ENCODE measurements around the gene SPEG.

Gene SPEG

DNA sequence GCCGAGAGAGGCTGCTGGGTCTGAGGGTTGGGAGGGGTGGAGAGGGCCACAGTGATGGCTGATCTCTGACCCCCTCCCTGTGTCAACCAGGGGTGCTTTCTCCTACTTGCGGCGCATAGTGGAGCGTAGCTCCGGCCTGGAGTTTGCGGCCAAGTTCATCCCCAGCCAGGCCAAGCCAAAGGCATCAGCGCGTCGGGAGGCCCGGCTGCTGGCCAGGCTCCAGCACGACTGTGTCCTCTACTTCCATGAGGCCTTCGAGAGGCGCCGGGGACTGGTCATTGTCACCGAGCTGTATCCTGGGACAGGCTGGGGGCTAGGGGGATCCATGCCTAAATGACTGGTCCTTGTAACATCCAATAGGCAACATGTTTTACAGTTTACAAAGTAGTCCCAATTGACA is 43.2 kb downstream of the SPEG start:
- DNase-seq (ENCODE audit: low read depth in 2 of 2), result no peak

DNA sequence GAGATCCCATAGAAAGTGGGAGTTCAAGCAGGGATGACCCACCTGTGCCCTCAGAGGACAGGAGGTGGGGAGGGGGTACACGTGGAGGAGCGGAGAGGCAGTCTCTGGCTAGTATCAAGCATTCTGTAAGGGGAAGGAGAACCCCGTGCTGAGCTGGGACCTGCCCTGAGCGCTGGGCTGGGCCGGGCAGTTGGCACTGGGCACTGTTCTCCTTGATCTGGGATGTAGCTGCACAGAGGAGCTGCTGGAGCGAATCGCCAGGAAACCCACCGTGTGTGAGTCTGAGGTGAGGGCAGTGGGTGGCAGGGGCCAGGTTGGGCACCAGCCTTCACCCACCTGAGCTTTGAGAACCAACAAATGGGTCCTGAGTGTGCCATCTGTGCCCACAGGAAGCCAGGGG is 44.3 kb downstream of the SPEG start:
- no peak for DNase-seq (ENCODE audit: low read depth in 2 of 2)

DNA sequence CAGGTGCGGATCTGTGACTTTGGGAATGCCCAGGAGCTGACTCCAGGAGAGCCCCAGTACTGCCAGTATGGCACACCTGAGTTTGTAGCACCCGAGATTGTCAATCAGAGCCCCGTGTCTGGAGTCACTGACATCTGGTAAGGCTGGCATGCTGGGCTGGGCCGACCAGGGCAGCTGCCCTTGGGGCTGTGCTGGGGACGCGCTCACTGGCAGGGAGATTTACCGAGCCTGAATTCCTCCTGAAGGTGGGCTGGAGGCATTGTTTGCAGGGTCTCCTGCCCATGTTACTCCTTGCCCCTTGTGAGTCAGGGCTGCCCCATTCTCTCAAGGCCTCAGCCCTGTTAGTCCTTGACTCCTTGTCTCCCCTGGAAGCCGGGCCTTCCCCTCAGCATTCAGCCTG is 45.4 kb downstream of the SPEG start:
- no peak for DNase-seq (ENCODE audit: low read depth in 2 of 2)

DNA sequence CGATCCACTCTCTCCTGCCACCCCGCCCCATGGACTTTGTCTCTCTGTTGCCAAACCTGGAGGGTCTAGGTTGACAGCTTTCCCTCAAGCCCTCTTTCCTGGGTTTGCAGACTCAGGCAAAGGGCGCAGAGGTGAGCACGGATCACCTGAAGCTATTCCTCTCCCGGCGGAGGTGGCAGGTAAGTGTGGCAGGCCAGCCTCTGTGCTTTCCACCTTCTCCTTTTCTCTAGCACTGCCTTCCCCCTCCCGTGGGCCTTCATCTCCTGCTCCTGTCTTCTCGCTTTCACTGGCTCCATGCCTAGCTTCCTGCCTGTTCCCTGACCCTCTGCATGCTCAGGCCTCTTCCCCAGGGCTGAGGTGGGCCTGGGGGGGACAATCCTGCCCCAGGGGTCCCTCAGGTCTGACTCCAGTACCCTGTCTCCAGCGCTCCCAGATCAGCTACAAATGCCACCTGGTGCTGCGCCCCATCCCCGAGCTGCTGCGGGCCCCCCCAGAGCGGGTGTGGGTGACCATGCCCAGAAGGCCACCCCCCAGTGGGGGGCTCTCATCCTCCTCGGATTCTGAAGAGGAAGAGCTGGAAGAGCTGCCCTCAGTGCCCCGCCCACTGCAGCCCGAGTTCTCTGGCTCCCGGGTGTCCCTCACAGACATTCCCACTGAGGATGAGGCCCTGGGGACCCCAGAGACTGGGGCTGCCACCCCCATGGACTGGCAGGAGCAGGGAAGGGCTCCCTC is 48.2 kb downstream of the SPEG start:
- no peak for DNase-seq (ENCODE audit: low read depth in 2 of 2)

DNA sequence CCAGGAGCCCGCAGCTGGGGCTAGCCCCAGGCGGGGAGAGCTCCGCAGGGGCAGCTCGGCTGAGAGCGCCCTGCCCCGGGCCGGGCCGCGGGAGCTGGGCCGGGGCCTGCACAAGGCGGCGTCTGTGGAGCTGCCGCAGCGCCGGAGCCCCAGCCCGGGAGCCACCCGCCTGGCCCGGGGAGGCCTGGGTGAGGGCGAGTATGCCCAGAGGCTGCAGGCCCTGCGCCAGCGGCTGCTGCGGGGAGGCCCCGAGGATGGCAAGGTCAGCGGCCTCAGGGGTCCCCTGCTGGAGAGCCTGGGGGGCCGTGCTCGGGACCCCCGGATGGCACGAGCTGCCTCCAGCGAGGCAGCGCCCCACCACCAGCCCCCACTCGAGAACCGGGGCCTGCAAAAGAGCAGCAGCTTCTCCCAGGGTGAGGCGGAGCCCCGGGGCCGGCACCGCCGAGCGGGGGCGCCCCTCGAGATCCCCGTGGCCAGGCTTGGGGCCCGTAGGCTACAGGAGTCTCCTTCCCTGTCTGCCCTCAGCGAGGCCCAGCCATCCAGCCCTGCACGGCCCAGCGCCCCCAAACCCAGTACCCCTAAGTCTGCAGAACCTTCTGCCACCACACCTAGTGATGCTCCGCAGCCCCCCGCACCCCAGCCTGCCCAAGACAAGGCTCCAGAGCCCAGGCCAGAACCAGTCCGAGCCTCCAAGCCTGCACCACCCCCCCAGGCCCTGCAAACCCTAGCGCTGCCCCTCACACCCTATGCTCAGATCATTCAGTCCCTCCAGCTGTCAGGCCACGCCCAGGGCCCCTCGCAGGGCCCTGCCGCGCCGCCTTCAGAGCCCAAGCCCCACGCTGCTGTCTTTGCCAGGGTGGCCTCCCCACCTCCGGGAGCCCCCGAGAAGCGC is 49.1 kb downstream of the SPEG start:
- DNase-seq (ENCODE audit: low read depth in 2 of 2), result no peak

DNA sequence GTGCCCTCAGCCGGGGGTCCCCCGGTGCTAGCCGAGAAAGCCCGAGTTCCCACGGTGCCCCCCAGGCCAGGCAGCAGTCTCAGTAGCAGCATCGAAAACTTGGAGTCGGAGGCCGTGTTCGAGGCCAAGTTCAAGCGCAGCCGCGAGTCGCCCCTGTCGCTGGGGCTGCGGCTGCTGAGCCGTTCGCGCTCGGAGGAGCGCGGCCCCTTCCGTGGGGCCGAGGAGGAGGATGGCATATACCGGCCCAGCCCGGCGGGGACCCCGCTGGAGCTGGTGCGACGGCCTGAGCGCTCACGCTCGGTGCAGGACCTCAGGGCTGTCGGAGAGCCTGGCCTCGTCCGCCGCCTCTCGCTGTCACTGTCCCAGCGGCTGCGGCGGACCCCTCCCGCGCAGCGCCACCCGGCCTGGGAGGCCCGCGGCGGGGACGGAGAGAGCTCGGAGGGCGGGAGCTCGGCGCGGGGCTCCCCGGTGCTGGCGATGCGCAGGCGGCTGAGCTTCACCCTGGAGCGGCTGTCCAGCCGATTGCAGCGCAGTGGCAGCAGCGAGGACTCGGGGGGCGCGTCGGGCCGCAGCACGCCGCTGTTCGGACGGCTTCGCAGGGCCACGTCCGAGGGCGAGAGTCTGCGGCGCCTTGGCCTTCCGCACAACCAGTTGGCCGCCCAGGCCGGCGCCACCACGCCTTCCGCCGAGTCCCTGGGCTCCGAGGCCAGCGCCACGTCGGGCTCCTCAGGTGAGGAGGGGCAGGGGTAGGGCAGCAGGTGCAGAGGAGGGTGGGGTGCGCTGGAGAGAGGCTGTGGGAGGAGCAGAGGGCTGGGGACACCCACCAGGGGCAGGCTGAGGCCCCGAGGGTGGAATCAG is 49.9 kb downstream of the SPEG start:
- no peak for DNase-seq (ENCODE audit: low read depth in 2 of 2)

DNA sequence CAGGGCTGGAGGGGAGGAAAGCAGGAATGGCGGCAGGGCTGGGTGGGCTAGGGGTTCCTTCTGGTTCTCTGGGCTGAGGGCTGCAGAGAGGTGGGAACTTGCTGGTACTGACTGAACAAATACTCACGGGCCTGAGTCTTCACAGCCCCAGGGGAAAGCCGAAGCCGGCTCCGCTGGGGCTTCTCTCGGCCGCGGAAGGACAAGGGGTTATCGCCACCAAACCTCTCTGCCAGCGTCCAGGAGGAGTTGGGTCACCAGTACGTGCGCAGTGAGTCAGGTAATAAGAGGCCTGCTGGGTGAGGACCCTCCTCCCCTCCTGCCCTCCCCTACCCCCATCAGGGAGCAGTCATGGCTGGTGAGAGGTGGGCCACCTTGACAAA is 50.5 kb downstream of the SPEG start:
- no peak for DNase-seq (ENCODE audit: low read depth in 2 of 2)

DNA sequence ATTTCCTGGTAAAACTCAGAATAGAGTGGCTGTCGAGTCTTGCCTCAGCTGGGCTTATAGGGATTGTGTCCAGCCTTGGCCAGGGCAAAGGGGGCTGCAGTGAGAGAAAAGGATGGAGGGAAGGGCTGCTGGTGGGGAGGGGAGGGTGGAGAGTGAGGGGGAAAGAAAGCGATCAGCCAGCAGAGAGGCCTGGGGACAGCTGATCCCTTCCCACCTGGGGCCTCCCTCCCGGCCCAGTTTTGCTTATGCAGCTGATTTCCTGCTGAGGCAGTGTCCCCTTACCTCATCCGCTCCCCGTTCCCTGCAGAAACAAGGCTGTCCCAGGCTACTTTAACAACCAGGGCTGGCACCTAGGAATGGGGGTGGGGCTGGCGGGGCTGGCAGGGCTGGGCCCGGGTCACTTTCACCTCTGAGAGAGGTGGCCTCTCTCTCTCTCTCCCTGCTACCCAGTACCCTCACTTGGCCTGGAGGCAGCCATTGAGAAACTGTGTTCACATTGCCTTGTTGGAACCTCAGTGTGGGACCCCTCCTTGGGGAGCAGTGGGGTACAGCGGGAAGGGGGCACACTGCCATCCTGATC is 51.8 kb downstream of the SPEG start:
- no peak for DNase-seq (ENCODE audit: low read depth in 2 of 2)

DNA sequence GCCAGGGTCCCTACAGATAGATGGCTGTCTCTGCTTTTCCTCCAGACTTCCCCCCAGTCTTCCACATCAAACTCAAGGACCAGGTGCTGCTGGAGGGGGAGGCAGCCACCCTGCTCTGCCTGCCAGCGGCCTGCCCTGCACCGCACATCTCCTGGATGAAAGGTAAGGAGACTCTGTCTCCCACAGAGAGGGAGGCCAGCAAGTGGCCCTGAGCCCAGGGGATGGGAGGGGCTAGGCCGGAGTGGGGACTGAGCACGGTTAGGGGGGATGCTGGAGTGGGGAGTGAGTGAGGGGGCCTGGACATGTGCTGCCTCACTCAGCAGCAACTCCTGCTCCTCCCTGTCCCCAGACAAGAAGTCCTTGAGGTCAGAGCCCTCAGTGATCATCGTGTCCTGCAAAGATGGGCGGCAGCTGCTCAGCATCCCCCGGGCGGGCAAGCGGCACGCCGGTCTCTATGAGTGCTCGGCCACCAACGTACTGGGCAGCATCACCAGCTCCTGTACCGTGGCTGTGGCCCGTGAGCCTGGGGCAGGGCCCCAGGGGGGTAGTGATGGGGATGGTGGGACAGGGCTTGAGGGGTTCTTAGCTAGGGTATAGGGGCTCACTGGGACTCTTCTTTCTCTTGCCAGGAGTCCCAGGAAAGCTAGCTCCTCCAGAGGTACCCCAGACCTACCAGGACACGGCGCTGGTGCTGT is 53.7 kb downstream of the SPEG start:
- DNase-seq (ENCODE audit: low read depth in 2 of 2), result no peak

DNA sequence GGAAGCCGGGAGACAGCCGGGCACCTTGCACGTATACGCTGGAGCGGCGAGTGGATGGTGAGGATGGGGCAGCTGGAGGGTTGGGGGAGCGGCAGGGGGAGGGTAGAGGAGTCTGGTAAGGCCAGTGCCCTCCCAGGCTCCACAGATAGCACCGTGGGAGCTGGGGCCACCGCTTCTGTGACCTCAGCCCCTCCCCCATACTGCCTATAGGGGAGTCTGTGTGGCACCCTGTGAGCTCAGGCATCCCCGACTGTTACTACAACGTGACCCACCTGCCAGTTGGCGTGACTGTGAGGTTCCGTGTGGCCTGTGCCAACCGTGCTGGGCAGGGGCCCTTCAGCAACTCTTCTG is 54.2 kb downstream of the SPEG start:
- DNase-seq (ENCODE audit: low read depth in 2 of 2), result no peak

DNA sequence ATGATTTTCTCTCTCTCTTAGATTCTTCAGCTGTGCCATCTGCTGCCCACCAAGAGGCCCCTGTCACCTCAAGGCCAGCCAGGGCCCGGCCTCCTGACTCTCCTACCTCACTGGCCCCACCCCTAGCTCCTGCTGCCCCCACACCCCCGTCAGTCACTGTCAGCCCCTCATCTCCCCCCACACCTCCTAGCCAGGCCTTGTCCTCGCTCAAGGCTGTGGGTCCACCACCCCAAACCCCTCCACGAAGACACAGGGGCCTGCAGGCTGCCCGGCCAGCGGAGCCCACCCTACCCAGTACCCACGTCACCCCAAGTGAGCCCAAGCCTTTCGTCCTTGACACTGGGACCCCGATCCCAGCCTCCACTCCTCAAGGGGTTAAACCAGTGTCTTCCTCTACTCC is 54.7 kb downstream of the SPEG start:
- DNase-seq (ENCODE audit: low read depth in 2 of 2), result no peak

DNA sequence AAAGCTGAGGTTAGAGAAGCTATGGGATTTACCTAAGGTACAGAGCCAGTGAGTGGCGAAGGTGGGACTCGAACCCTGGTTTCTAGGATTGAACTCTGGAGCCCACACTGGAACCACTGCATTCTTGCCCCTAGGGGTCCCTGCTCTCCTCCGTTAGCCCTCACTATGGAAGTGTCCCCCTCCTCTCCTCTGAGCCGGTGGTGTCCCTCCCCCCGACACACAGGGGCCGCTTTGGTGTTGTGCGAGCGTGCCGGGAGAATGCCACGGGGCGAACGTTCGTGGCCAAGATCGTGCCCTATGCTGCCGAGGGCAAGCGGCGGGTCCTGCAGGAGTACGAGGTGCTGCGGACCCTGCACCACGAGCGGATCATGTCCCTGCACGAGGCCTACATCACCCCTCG is 55.5 kb downstream of the SPEG start:
- DNase-seq (ENCODE audit: low read depth in 2 of 2), result no peak

DNA sequence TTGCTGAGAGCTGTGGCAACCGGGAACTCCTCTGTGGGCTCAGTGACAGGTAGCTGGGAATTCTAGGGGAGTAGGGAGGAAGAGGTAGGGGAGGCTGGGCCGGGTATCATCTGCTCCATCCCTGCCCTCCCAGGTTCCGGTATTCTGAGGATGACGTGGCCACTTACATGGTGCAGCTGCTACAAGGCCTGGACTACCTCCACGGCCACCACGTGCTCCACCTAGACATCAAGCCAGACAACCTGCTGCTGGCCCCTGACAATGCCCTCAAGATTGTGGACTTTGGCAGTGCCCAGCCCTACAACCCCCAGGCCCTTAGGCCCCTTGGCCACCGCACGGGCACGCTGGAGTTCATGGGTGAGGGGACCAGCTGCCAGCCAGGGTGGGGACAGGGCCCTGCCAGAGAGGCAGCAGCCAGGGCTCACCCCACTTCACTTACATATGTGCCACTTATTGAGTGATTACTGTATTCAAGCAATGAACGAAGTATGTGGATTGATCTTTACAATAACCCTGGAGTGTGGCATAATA is 56.0 kb downstream of the SPEG start:
- DNase-seq (ENCODE audit: low read depth in 2 of 2), result no peak

DNA sequence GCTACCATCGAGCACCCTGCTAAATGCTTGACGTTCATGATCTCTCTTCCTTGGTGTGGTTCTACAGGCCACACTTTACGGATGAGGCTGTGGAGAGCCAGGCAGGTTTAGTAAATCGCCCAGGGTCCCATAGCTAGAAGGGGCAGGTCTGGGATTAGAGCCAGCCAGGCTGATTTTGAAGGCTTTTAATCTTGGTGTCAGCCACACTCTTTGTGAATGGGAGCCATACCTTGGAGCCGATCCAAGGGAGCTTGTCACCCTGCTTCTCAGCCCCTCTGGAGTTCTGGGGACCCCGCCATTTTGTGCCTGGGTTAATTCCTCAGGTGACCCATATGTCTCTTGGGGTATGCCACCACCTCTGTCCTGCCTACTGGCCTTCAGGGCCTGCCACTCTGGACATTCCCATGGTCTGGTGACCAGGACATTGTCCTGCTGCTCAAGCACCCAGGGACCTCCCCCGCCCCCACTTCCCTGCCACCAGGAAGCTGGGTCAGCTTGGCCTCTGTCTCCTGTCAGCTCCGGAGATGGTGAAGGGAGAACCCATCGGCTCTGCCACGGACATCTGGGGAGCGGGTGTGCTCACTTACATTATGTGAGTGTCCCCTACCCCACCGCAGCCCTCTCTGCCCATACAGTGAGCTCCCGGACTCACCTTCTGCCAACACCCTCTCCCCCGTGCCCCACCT is 56.8 kb downstream of the SPEG start:
- DNase-seq (ENCODE audit: low read depth in 2 of 2), result no peak

DNA sequence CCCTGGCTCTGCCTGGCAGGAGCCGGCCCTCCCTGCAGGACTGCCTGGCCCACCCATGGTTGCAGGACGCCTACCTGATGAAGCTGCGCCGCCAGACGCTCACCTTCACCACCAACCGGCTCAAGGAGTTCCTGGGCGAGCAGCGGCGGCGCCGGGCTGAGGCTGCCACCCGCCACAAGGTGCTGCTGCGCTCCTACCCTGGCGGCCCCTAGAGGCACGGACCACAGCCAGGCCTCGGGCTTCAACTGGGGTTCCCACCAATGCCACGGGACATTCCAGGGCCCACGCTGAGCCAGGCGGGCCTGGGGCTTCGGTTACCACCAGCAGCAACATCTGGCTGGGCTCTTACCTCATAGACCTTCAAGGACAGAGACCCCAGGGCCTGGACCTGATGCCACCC is 57.9 kb downstream of the SPEG start:
- DNase-seq (ENCODE audit: low read depth in 2 of 2), result no peak

DNA sequence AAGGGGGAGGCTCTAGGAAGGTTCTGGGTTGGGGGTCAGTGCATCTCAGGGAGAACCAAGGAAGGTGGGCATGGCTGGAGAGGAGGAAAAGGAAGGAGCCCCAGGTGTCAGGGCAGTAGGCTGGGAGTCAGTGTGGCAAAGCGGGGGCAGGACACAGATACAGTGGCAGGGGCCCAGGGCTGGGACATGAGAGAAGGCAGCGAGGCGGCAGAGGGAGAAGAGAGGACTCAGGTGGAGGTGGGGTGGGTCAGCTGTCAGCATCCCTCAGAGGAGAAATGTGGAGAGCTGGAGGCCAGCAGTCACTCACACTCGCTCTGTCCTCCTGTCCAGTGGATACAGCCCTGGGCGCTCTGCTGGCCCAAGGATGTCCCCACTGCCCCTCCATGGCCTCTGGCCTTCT is 58.4 kb downstream of the SPEG start:
- no peak for DNase-seq (ENCODE audit: low read depth in 2 of 2)

DNA sequence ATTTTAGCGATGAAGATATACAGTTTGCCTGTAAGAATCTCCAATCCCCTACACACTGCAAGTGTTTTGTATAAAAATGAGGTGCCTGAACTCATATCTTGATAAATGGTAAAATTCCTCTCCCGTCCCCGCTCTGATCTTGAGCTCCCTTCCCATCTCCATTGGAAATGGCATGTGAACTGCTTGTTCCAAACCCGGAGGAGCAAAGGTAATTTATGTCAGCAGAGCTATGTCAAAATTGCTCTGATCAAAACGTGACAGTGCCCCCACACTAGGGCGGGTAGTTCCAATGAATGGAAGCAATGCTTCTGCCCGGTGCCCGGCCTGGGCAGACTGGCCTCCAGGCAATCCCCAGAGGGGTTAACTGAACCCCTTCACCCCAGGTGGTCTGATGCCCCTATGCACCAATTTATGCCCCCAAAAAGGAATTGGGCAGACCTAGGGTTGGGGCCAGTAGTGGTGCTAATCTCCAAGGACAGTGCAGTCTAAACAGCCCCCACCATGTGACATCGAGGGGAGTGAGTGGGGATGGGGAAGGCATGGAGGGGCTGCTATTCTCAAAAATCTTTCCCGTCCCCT is 60.4 kb downstream of the SPEG start:
- no peak for DNase-seq (ENCODE audit: low read depth in 2 of 2)

DNA sequence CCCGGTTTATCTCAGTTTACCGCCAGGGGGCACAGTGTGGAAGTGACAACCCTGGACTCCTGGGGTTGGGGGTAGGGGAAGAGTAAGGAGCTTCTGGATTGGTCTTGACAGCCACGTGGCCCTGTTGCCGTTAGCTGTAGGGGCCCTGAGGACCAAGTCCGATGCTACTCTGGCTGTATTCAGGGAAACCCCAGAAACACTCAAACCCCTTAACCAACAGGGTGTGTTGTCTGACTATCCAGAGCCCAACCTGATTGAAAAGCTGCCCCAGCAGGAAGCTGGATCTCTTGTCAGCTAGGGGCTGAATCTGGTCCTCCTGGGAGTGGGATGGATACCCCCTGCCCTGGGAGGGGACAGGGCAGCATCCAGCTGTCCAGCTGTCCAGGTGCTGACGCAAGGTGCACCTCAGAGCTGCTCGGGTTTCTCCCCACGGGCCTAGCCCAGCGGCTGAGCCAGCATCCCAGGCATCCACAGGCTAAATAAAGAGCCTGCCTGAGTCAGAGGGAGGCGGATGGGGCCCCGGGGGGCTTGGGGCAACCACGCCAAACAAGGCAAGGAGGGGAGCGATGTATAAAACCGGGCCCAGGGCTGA is 61.0 kb downstream of the SPEG start:
- DNase-seq (ENCODE audit: low read depth in 2 of 2), result peak; percentile 19 to 54

DNA sequence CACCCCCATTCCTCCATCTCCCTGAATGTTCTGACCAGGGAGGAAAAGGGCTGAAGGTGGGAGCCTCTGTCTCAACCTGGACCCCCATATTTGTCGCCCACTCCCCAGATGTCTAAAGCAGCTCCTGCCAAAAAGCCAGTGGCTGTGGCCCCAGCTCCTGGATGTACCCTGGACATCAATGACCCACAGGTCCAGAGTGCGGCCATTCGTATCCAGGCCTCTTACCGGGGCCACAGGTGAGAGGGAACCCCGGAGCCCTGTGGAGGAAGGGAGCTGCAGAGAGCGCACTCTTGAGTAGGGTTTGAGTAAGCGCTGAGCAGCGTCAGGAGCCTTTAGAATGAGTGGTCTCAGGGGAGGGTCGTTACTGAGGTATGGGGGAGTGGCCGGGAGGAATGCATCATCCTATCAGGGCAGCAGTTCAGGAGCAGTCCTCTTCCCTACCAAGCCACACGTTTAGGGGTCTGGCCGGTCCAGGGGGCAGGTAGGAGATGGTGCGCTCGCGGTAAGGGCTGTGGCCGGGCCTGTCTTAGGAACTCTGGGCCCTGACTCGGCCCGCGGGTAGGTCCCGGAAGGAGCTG is 61.7 kb downstream of the SPEG start:
- DNase-seq (ENCODE audit: low read depth in 2 of 2), result no peak
